ENCODE data around the gene RTTN. TPM values are rescaled to one million over a fixed set of nuclear protein-coding genes. Genes with fewer than 3 reads are reported as not detected.

RTTN gene
- total and polyA plus RNA-seq, 2 of the 13 experiments (the other 11 are each of a cell fraction or from before 2014, with no cell fraction given), result 5.4 to 18.7 TPM

- Histone ChIP-seq H3K4me2 (ENCODE audit: low read depth, low read length) (no peak overlapping the region), H3K4me1 (ENCODE audit: insufficient read depth, low read length) (peaks cover 14% of the 10 kb centered on the region), H3K27ac (ENCODE audit: extremely low read length, insufficient read depth, low read length) (no peak overlapping the region), H3K9me3 (ENCODE audit: low read length) (no peaks in the 10 kb centered on the region), H2AFZ (ENCODE audit: low read length) (no peak overlapping the region), H3K9ac (ENCODE audit: insufficient read depth, low read depth, low read length) (no peak overlapping the region), H3K36me3 (replicated peaks in 1 of 2; ENCODE audit: control insufficient read depth in 1 of 2, insufficient read depth in 2 of 2, low read length in 2 of 2) (peaks cover 0 to 6% of the 10 kb centered on the region in 2 experiments; a peak in 2 of 5 replicates), H4K20me1 (ENCODE audit: insufficient read depth, low read length) (no peaks in the 10 kb centered on the region), H3K27me3 (ENCODE audit: control insufficient read depth in 1 of 2, insufficient read depth in 2 of 2, low read length in 2 of 2) (no peaks in the 10 kb centered on the region), H3K79me2 (ENCODE audit: insufficient read depth, low read length) (no peaks in the 10 kb centered on the region), H3K4me3 (replicated peaks in 1 of 3; ENCODE audit: insufficient read depth in 1 of 3, low read depth in 2 of 3, low read length in 3 of 3) (no peak overlapping the region)
- FAIRE-seq, result peak; percentile 28
- in situ Hi-C loops (cut with HindIII; ENCODE audit: extremely low pct_ligation_motif_present, low pct_unique_long_range_greater_than_20kb), result no loop called here
- ATAC-seq, result no peak; the same call in 2 of the 3 replicates
- 62% methylated on average over 2 of the region's 2 CpGs for WGBS (ENCODE audit: low lambda C conversion rate)
- BruUV-seq (replicated peaks), result no TSS peak
- TF ChIP-seq ZNF790 (CRISPR knock-in tag; IDR thresholded peaks at IDR 0.05; ENCODE audit: borderline replicate concordance) (no peak), RAD21 (CRISPR knock-in tag; IDR thresholded peaks at IDR 0.05) (no peak), TCF12 (IDR thresholded peaks at IDR 0.05) (no peak), TCF12 (CRISPR knock-in tag; IDR thresholded peaks at IDR 0.05) (no peak)
- peak; percentile 10 for DNase-seq (ENCODE audit: low spot score)
- intact Hi-C loops (cut with micrococcal nuclease; ENCODE audit: unreplicated experiment), result no loop called here
- ChIA-PET CTCF (ENCODE audit: low intra/inter-chr PET ratio, low total read pairs) (no interaction called here), POLR2A (no interaction called here)
Measured at GRCh38 chr18:70132999-70133398, 72.5 kb downstream of the RTTN start.

- DNase-seq (ENCODE audit: low spot score) (peak; percentile 52), FAIRE-seq (no peak), ATAC-seq (no peak)
- BruUV-seq (replicated peaks), result no TSS peak
- H3K27ac ChIP-seq (ENCODE audit: extremely low read length, insufficient read depth, low read length), result no peak overlapping the region
- no peaks in the 10 kb centered on the region for H3K27me3 ChIP-seq (ENCODE audit: control insufficient read depth in 1 of 2, insufficient read depth in 2 of 2, low read length in 2 of 2)
- no peak overlapping the region for H3K9ac ChIP-seq (ENCODE audit: insufficient read depth, low read depth, low read length)
- no peaks in the 10 kb centered on the region; a peak in 2 of 5 replicates for H3K36me3 ChIP-seq (replicated peaks in 1 of 2; ENCODE audit: control insufficient read depth in 1 of 2, insufficient read depth in 2 of 2, low read length in 2 of 2)
- in situ Hi-C loops (cut with HindIII; ENCODE audit: extremely low pct_ligation_motif_present, low pct_unique_long_range_greater_than_20kb), result no loop called here
- TF ChIP-seq SIX1 (CRISPR knock-in tag; IDR thresholded peaks at IDR 0.05; ENCODE audit: borderline replicate concordance) (0 out of 2 replicates have a peak, but pooled peaks have one; percentile 17), ARNT (IDR thresholded peaks at IDR 0.05) (no peak), SIX4 (CRISPR knock-in tag; IDR thresholded peaks at IDR 0.05) (peak; percentile 79), ZNF644 (CRISPR knock-in tag; IDR thresholded peaks at IDR 0.05; ENCODE audit: low read depth) (peak; percentile 63; the same call in 1 of the 2 replicates), ZNF777 (CRISPR knock-in tag; IDR thresholded peaks at IDR 0.05) (no peak), SOX13 (IDR thresholded peaks at IDR 0.05) (no peak), SOX13 (CRISPR knock-in tag; conservative IDR thresholded peaks at IDR 0.05 in 1 of 2, IDR thresholded peaks at IDR 0.05 in 1 of 2) (peak in 1 of 2 experiments; percentile 39; a peak in 1 of 4 replicates), DNMT3B (CRISPR knock-in tag; conservative IDR thresholded peaks at IDR 0.05) (no peak), HMG20A (CRISPR knock-in tag; IDR thresholded peaks at IDR 0.05; ENCODE audit: borderline replicate concordance) (no peak)
- H3K4me2 ChIP-seq (ENCODE audit: low read depth, low read length), result no peak overlapping the region
- intact Hi-C loops (cut with micrococcal nuclease; ENCODE audit: unreplicated experiment), result no loop called here
- no peaks in the 10 kb centered on the region for H3K9me3 ChIP-seq (ENCODE audit: low read length)
- peaks cover 24% of the 10 kb centered on the region for H3K4me1 ChIP-seq (ENCODE audit: insufficient read depth, low read length)
- POLR2A ChIA-PET, result no interaction called here
- no peak overlapping the region for H2AFZ ChIP-seq (ENCODE audit: low read length)
- H3K79me2 ChIP-seq (ENCODE audit: insufficient read depth, low read length), result no peaks in the 10 kb centered on the region
- H3K4me3 ChIP-seq (replicated peaks in 1 of 3; ENCODE audit: insufficient read depth in 1 of 3, low read depth in 2 of 3, low read length in 3 of 3), result no peak overlapping the region
- no peaks in the 10 kb centered on the region for H4K20me1 ChIP-seq (ENCODE audit: insufficient read depth, low read length)
- CTCF ChIA-PET (ENCODE audit: low intra/inter-chr PET ratio, low total read pairs), result no interaction called here
- WGBS (ENCODE audit: low lambda C conversion rate), result 78% methylated on average over 2 of the region's 2 CpGs
Measured at GRCh38 chr18:70128271-70128670, 77.2 kb downstream of the RTTN start.
